Measurements from ENCODE around the gene VPS35.

GRCh38 chr16:46620266-46621005 is 68.5 kb downstream of the VPS35 start:
- TF ChIP-seq JUN (CRISPR knock-in tag; IDR thresholded peaks at IDR 0.05), result no peak
- TF ChIP-seq ZBTB43 (CRISPR knock-in tag; IDR thresholded peaks at IDR 0.05), result no peak
- no peak for TF ChIP-seq MAX (CRISPR knock-in tag; IDR thresholded peaks at IDR 0.05)
- no peak for TF ChIP-seq CTCF (IDR thresholded peaks at IDR 0.05)
- no peak for TF ChIP-seq GABPB1 (CRISPR knock-in tag; IDR thresholded peaks at IDR 0.05)
- TF ChIP-seq USF2 (CRISPR knock-in tag; IDR thresholded peaks at IDR 0.05), result no peak
- no peak for TF ChIP-seq PRDM15 (CRISPR knock-in tag; IDR thresholded peaks at IDR 0.05)
- no peak for TF ChIP-seq TP53 (CRISPR knock-in tag; IDR thresholded peaks at IDR 0.05)

Measured in WTC11 (cell line).